Stimulated activated CD8-positive, alpha-beta memory T cell treated with anti-CD3 and anti-CD28 coated beads, Interleukin-2, amount 100 ng/mL, for 48 hours (primary cell): Measurements from ENCODE around the gene ZBTB21.

Experiments
- DNase-seq, 2 donors: peaks; one replicate each; pipeline ENCODE4 v3.0.0-alpha.2; 2020; ENCODE audit warnings: low read depth in 2 of 2

Gene ZBTB21

GRCh38 chr21:42009831-42010506 lies at the start of gene ZBTB21:
ZBTB21 (minus strand) TSS chr21:42010360; CDS start chr21:41994095, 16,265 bp downstream.
- DNase-seq = peak; percentile 97

- DNase-seq = no peak
These were observed 49.6 kb upstream of the ZBTB21 start for GRCh38 chr21:42059721-42060120.

GRCh38 chr21:42059141-42059540 lies 49.0 kb upstream of the ZBTB21 start:
- no peak for DNase-seq

GRCh38 chr21:42058631-42059111 lies 48.5 kb upstream of the ZBTB21 start:
- DNase-seq = no peak

GRCh38 chr21:42057851-42058437 lies 47.8 kb upstream of the ZBTB21 start:
- DNase-seq = no peak

- no peak for DNase-seq
These were observed 47.0 kb upstream of the ZBTB21 start for GRCh38 chr21:42056996-42057689.

GRCh38 chr21:42056468-42056867 lies 46.3 kb upstream of the ZBTB21 start:
- no peak for DNase-seq

GRCh38 chr21:42055425-42055824 lies 45.3 kb upstream of the ZBTB21 start:
- DNase-seq = no peak

- DNase-seq = no peak
These were observed 41.6 kb upstream of the ZBTB21 start for GRCh38 chr21:42051788-42052187.

- no peak for DNase-seq
These were observed 39.6 kb upstream of the ZBTB21 start for GRCh38 chr21:42049578-42050430.

GRCh38 chr21:42048870-42049577 lies 38.9 kb upstream of the ZBTB21 start:
- DNase-seq = no peak

GRCh38 chr21:42047821-42048613 lies 37.9 kb upstream of the ZBTB21 start:
- no peak for DNase-seq

- no peak for DNase-seq
These were observed 34.8 kb upstream of the ZBTB21 start for GRCh38 chr21:42044871-42045495.

GRCh38 chr21:42043961-42044360 lies 33.8 kb upstream of the ZBTB21 start:
- no peak for DNase-seq

GRCh38 chr21:42043201-42043895 lies 33.2 kb upstream of the ZBTB21 start:
- DNase-seq = no peak

- no peak for DNase-seq
These were observed 32.5 kb upstream of the ZBTB21 start for GRCh38 chr21:42042651-42043050.

- no peak for DNase-seq
These were observed 31.6 kb upstream of the ZBTB21 start for GRCh38 chr21:42041711-42042110.

GRCh38 chr21:42041246-42041645 lies 31.1 kb upstream of the ZBTB21 start:
- no peak for DNase-seq

GRCh38 chr21:42040411-42041180 lies 30.4 kb upstream of the ZBTB21 start:
- no peak for DNase-seq
